Uterus (tissue), 4 donors: Measurements from ENCODE around the gene NEBL. TPM values are rescaled to one million over a fixed set of nuclear protein-coding genes. Genes with fewer than 3 reads are reported as not detected.

Experiments
- DNase-seq, 2 donors: peaks; one replicate each; pipeline ENCODE4 v3.0.0-alpha.2; 2019 to 2020
- H3K27ac ChIP-seq, 2 donors: fragments of 200-600 bp; sonication (generic); 1 replicate in 1 of 2; 2 replicates in 1 of 2; pipeline ENCODE4 v1.5.1; 2016 to 2018
- H3K27me3 ChIP-seq, 2 donors: fragments of 200-600 bp; sonication (generic); one replicate each; pipeline ENCODE4 v1.5.1; 2018 to 2019; ENCODE audit warnings: control low read depth in 1 of 2
- H3K36me3 ChIP-seq, 2 donors: fragments of 200-600 bp; sonication (generic); one replicate each; pipeline ENCODE4 v1.5.1; 2019; ENCODE audit warnings: control low read depth in 1 of 2
- H3K4me1 ChIP-seq, 2 donors: fragments of 200-600 bp; sonication (generic); one replicate each; pipeline ENCODE4 v1.5.1; 2018 to 2019; ENCODE audit warnings: control low read depth in 1 of 2
- H3K4me3 ChIP-seq, 2 donors: fragments of 200-600 bp; sonication (generic); 1 replicate in 1 of 2; 2 replicates in 1 of 2; pipeline ENCODE4 v1.5.1; 2018 to 2019; ENCODE audit warnings: mild to moderate bottlenecking in 1 of 2
- H3K9me3 ChIP-seq, 2 donors: fragments of 200-600 bp; sonication (generic); one replicate each; pipeline ENCODE4 v1.5.1; 2019; ENCODE audit warnings: control low read depth in 1 of 2
- CTCF ChIP-seq, 4 experiments: fragments of 200-600 bp in 2 of 4; fragments of 450-650 bp in 2 of 4; sonication (generic) in 2 of 4; IDR thresholded peaks; one replicate each; pipeline ENCODE4 v1.5.1; 2016 to 2019; ENCODE audit warnings: antibody characterized with exemption in 4 of 4, mild to moderate bottlenecking in 2 of 4, moderate library complexity in 1 of 4
- POLR2A ChIP-seq, 2 donors: fragments of 450-650 bp; IDR thresholded peaks; one replicate each; pipeline ENCODE4 v1.6.1; 2016; ENCODE audit warnings: antibody characterized with exemption in 2 of 2, mild to moderate bottlenecking in 1 of 2, moderate library complexity in 1 of 2
- intact Hi-C: fragments of 100-400 bp; cut with DNase I; formaldehyde crosslinking; loops from one replicate; pipeline ENCODE4 v1.15.1; 2023; ENCODE audit warnings: low total_unique reads
- total RNA-seq, 4 donors: library from RNA; depleted of rRNA in 3 of 4; stranded (reverse); fragments of >200 nt in 3 of 4; gene quantifications; one replicate each; pipeline versions ENCODE4 v1.1.0 to v1.2.4, GENCODE V29; 2014 to 2023
- donor health status: DM: yes; HTN: yes; CAD: no.

Gene NEBL
- total RNA-seq, 4 donors from 2014 or later: 0.26 to 22.2 (median 1.6) TPM

GRCh38 chr10:20852303-20852702 is 44.8 kb downstream of the NEBL start:
- Histone ChIP-seq H3K36me3 (no peaks in the 10 kb centered on the region), H3K27me3 (no peaks in the 10 kb centered on the region), H3K4me3 (no peak overlapping the region), H3K9me3 (no peaks in the 10 kb centered on the region), H3K27ac (no peak overlapping the region), H3K4me1 (no peaks in the 10 kb centered on the region)
- TF ChIP-seq CTCF (IDR thresholded peaks at IDR 0.05): no peak
- TF ChIP-seq POLR2A (IDR thresholded peaks at IDR 0.05): no peak
- no peak for DNase-seq
- intact Hi-C loops: no loop called here

- H3K27ac ChIP-seq: no peak overlapping the region
- intact Hi-C loops: no loop called here
- TF ChIP-seq CTCF (IDR thresholded peaks at IDR 0.05) (no peak), POLR2A (IDR thresholded peaks at IDR 0.05) (no peak)
- H3K9me3 ChIP-seq: no peaks in the 10 kb centered on the region
- DNase-seq: no peak
- no peaks in the 10 kb centered on the region for H3K27me3 ChIP-seq
- no peaks in the 10 kb centered on the region for H3K36me3 ChIP-seq
- no peak overlapping the region for H3K4me3 ChIP-seq
- no peaks in the 10 kb centered on the region for H3K4me1 ChIP-seq
These were observed 49.6 kb downstream of the NEBL start for GRCh38 chr10:20847512-20847911.

GRCh38 chr10:20846263-20846662 is 50.8 kb downstream of the NEBL start:
- no peak for DNase-seq
- no peak overlapping the region for H3K4me3 ChIP-seq
- H3K9me3 ChIP-seq: no peaks in the 10 kb centered on the region
- no peak overlapping the region for H3K27ac ChIP-seq
- no peak for TF ChIP-seq CTCF (IDR thresholded peaks at IDR 0.05)
- TF ChIP-seq POLR2A (IDR thresholded peaks at IDR 0.05): no peak
- no peaks in the 10 kb centered on the region for H3K27me3 ChIP-seq
- H3K36me3 ChIP-seq: no peaks in the 10 kb centered on the region
- no peaks in the 10 kb centered on the region for H3K4me1 ChIP-seq
- intact Hi-C loops: no loop called here

GRCh38 chr10:20841419-20841818 is 55.7 kb downstream of the NEBL start:
- no peak for DNase-seq
- Histone ChIP-seq H3K27me3 (no peaks in the 10 kb centered on the region), H3K4me1 (no peaks in the 10 kb centered on the region), H3K27ac (no peak overlapping the region), H3K4me3 (no peak overlapping the region), H3K9me3 (no peaks in the 10 kb centered on the region), H3K36me3 (no peaks in the 10 kb centered on the region)
- intact Hi-C loops: no loop called here
- TF ChIP-seq CTCF (IDR thresholded peaks at IDR 0.05) (no peak), POLR2A (IDR thresholded peaks at IDR 0.05) (no peak)

GRCh38 chr10:20839910-20840309 is 57.2 kb downstream of the NEBL start:
- Histone ChIP-seq H3K27me3 (no peaks in the 10 kb centered on the region), H3K36me3 (no peaks in the 10 kb centered on the region), H3K27ac (no peak overlapping the region), H3K9me3 (no peaks in the 10 kb centered on the region), H3K4me3 (no peak overlapping the region), H3K4me1 (no peaks in the 10 kb centered on the region)
- intact Hi-C loops: no loop called here
- TF ChIP-seq CTCF (IDR thresholded peaks at IDR 0.05): no peak
- TF ChIP-seq POLR2A (IDR thresholded peaks at IDR 0.05): no peak
- no peak for DNase-seq
